COLO829 (cell line): ENCODE results near the gene ZNF772.
"Not testable (repeated sequence)": the region's sequence is repeated elsewhere in the genome, so short reads cannot be mapped to it uniquely, and the experiment has no call there.

Experiments used
- DNase-seq: peaks from one replicate; pipeline ENCODE4 v3.0.0; 2012; ENCODE audit warnings: low spot score

Gene ZNF772

DNA sequence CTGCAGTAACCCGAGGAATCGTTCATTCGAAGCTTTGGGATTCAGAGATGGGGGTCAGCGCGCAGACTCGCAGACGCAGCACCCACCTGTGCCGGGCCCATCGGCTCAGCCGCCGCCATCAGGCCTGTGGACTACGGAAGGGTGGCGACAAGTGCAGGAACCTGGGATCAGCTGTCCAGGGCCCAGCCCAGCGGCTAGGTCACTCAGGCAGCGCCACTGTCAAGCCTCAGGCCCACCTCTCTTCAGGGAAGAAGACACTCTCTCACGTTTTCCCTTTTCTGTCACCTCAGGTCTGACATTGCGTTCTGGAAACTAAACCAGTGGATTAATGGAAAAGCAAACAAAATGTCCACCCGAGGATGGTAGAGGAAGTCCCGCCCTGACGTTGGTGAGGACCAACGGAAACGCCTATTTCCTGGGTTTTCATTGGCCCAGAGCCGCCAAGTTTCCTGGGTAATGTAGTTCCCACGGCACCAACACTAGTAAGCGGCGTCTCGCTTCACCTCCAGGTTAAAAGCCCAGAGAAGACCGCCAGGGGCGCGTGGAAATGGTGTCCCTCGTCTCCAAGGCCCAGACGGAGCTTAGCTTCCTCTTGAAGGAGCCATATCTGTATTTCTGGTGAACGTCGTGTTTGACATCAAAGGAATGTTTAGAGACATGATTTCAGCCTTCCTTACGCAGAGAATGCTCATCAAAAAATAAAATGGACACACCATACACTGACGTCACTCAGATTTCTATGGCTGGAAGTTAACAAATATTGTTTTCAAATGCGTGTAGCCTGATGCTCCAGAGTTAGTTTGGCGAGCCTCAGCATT lies at the start of gene ZNF772:
Gene ZNF772, minus strand, starts transcription at position 376 of the 818 bp plus-strand sequence. Its CDS starts 257 bp downstream, at position 119.
- DNase-seq: peak; percentile 89

DNA sequence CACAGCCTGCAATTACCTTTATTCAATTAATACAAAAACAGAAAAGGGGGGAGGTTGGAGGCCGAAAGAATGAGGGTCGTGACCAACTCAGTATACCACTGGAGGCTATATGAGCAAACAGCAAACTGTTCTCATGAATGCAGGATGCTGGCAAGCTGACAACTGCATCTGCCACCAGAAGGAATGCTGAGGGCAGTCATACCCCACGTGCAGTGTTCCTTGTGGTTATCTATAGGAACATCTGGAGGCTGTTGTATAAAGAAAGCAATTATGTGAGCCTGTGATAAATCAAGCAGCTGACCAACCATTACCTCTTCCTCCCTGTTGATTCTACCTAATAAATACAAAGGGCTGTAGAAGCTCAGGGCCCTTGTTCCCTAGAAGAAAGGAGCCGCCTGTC lies 40.7 kb upstream of the ZNF772 start:
- DNase-seq: not testable (repeated sequence)

DNA sequence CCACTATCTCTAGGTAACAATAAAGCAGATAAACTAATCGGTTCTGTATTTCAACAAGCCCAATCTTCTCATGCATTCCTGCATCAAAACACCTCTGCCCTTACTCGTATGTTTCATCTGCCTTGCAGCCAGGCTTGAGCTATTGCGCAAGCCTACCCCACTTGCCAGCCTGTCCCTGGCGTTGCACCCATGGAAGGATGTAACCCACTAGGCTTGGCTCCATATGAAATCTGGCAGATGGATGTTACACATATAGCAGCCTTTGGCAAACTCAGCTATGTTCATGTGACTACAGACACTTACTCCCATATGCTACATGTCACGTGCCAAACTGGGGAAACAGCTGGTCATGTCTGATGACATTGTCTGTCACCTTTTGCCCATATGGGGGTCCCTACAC lies 37.9 kb upstream of the ZNF772 start:
- no peak for DNase-seq

DNA sequence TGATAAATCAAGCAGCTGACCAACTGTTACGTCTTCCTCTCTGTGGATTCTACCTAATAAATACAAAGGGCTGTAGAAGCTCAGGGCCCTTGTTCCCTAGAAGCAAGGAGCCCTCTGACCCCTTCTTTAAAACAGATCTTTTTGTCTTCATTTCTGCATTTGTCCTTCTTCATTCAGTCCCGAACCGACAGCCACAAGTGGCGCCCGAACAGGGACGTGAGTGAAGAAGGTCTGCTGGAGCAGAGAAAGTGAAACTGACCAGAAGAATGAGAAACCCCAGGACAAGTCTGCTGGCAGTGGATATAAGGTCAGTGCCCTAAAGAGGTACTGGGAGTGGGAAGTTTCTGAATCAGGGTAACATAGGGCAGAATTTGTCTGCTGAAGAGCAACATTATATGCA lies 35.5 kb upstream of the ZNF772 start:
- no peak for DNase-seq

DNA sequence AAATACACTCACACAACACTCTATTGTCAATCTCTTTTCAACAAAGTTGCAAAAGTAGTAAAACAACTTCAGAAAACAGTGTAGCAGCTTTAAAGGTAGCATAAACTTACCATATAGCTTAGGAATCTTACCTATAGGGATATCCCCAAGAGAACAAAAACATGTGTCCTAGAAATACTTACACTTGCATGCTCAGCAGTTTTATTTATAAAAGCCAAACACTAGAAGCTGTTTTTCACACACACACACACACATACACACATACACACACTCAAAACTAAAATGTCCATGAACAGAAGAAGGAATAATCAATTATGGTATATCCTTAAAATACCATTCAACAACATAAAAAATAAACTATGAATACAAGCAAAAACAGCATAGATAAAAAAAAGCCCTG lies 34.1 kb upstream of the ZNF772 start:
- no peak for DNase-seq

DNA sequence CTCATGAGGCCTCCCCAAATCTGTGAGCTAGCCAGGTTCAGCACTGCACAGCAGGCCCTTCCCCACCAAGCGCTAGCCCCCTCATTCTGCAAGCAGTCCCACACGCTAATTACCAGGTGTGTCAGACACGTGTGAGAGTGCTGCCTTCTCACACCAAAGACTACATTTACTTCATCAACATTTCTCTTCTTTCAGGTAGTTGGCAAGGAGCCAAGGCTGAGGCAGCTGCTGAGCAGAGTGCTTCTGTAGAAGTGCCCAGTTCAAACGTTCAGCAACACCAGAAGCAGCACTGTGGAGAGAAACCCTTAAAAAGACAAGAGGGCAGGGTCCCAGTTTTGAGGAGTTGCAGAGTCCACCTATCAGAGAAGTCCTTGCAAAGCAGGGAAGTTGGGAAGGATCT lies 28.8 kb upstream of the ZNF772 start:
- no peak for DNase-seq

DNA sequence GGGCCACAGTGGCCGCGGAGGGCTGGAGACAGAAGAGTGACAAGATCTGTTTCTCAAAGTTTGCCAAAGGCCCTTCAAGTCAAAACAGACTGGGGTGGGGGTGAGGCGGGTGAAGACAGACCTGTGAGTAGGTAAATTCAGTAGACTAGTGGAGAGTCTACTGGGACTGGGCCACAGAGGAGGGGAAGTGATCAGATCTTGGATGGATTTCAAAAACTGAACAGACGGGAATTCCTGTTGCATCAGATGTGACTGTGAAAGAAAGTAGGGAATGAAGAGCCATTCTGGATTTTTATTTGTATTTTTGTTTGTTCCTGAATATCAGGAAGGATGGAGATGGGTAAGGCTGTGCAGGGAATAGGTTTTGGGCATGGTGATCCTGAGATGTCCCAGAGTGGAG lies 23.0 kb upstream of the ZNF772 start:
- not testable (repeated sequence) for DNase-seq

DNA sequence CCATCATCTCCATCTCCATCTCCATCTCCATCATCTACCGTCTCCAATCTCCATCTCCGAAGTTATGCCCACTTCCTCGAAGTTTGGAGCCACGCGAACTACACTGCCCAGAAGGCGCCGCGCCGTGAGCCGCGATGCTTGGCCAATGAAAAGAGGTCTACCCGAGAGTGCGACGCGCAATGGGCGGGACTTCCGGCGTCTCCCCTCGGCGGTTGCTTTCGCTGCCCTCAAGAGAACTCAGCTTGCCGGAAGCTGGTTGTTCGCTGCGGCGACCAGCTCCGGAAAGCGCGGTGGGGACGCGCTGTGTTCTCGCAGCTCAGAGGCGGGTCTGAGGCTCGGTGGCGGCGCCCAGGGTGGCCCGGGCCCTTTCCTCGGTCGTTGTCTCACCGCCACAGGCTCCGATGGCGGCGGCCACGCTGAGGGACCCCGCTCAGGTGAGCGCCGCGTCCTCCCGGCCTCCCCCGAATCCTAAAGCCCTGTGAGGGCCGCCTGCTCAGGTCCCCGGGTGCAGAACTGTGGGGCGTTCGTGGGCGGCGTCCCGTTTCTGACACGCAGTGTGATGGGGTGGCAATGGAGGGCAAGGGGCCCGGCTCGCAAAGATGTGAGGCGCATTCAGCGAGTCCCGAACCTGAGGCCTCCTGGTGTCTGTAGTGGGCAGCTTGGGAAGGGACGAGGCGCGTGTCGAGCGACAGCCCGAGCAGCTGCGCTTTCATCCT lies 22.5 kb upstream of the ZNF772 start, which contains the start of gene ZNF773:
Gene ZNF773, plus strand, starts transcription at position 259 of the 716 bp plus-strand sequence. Its CDS starts 143 bp downstream, at position 402.
- DNase-seq: peak; percentile 67

DNA sequence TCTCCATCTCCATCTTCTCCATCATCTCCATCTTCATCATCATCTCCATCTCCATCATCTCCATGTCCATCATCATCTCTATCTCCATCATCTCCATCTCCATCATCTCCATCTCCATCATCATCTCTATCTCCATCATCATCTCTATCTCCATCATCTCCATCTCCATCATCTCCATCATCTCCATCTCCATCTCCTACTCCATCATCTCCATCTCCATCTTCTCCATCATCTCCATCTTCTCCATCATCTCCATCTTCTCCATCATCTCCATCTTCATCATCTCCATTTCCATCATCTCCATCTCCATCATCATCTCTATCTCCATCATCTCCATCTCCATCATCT lies 21.9 kb upstream of the ZNF772 start:
- DNase-seq: not testable (repeated sequence)

DNA sequence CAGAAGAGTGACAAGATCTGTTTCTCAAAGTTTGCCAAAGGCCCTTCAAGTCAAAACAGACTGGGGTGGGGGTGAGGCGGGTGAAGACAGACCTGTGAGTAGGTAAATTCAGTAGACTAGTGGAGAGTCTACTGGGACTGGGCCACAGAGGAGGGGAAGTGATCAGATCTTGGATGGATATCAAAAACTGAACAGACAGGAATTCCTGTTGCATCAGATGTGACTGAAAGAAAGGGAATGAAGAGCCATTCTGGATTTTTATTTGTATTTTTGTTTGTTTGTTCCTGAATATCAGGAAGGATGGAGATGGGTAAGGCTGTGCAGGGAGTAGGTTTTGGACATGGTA lies 10.9 kb upstream of the ZNF772 start:
- DNase-seq: not testable (repeated sequence)

DNA sequence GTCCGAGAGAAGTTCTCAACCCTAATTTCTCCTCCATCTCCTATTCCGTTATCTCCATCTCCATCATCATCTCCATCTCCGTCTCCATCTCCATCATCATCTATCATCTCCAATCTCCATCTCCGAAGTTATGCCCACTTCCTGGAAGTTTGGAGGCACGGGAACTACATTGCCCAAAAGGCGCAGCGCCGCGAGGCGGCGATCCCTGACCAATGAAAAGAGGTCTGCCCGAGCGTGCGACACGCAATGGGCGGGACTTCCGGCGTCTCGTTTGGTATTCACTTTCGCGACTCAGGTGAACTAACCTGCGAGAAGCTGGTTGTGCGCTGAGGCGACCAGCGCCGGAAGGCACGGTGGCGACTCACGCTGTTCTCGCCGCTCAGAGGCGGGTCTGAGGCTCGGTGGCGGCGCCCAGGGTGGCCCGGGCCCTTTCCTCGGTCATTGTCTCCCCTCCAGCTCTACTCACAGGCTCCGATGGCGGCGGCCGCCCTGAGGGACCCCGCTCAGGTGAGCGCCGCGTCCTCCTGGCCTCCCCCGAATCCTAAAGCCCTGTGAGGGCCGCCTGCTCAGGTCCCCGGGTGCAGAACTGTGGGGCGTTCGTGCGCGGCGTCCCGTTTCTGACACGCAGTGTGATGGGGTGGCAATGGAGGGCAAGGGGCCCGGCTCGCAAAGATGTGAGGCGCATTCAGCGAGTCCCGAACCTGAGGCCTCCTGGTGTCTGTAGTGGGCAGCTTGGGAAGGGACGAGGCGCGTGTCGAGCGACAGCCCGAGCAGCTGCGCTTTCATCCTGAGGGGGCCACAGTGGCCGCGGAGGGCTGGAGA lies 10.3 kb upstream of the ZNF772 start, which contains the start of gene ZNF419:
Gene ZNF419, plus strand, starts transcription at position 274 of the 822 bp plus-strand sequence. Its CDS starts 201 bp downstream, at position 475.
- peak; percentile 71 for DNase-seq

DNA sequence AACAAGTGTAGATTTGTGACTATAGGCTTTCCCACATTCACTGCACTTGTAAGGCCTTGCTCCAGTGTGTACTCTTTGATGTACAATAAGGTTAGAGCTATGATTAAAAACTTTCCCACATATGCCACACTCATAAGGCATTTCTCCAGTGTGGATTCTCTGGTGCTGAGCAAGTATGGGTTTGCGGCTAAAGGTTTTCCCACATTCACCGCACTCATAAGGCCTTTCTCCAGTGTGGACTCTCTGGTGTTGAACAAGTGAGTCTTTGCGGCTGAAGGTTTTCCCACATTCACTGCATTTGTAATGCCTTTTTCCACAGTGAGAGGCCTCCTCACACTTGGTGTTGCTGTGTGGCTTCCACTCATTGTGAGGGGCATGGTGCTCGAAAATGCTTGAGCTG lies 3.7 kb downstream of the ZNF772 start:
- no peak for DNase-seq

DNA sequence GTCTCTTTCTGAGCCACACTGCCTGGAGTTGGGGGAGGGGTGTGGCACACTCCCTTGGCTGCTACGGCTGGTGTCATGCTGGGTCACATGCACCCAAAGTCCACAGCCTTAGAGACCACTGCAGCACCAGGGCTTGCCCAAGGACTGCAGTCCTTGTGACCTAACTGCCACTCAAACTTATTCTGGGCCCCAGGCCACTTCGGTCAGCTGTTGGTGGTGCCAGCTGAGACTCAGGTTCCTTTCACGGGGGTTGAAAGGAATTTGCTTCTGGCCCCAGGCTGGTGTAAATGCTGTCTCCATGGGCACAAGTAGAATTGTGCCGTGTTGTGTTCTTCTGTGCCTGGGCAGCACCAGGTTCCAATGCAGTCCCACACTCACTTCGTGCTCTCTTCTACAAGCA lies 10.9 kb downstream of the ZNF772 start:
- no peak for DNase-seq

DNA sequence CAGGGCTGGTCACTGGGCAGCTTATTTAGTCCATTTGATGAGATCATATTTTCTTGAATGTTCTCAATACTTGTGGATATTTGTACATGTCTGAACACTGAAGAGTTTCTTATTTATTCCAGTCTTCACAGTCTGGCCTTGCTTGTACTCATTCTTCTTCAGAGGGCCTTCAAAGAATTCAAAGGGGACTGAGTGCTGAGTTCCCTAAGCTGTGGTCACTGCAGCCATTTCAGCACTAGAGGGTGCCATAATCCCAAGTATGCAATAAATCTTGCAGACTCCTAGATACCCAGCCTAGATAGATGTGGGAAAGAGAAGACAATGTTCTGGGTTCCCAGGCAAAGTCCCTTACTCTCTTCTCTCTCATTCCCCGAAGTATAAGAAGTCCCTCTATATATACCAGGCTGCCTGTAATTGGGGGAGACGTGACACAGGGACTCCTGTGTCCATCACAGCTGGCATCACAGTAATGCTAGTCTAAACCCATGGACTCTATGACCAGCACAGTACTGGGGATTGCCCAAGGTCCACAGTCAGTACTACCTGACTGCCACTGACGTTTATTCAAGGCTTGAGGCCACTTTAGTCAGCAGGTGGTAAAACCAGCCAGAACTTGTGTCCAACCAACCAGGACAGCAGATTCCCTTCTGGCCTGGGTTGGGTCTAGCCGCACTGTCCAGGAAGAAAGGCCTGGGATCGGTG lies 11.5 kb downstream of the ZNF772 start:
- peak; percentile 23 for DNase-seq

DNA sequence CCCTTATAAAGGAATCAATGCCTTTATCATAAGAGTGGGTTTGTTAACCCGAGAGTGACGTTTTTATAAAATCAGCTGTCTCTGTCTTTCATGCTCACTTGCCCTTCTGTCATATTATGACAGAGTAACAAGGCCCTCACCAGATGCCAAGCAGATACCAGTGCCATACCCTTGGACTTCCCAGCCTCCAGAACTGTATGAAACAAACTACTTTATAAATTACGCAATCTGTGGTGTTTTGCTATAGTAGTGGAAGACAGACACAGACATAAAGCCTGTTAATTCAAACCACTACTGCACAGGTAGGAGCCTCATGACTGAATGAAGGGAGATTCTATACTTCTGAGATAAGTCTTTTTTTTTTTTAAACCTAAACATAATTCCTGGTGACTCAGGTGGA lies 25.1 kb downstream of the ZNF772 start:
- DNase-seq: no peak

DNA sequence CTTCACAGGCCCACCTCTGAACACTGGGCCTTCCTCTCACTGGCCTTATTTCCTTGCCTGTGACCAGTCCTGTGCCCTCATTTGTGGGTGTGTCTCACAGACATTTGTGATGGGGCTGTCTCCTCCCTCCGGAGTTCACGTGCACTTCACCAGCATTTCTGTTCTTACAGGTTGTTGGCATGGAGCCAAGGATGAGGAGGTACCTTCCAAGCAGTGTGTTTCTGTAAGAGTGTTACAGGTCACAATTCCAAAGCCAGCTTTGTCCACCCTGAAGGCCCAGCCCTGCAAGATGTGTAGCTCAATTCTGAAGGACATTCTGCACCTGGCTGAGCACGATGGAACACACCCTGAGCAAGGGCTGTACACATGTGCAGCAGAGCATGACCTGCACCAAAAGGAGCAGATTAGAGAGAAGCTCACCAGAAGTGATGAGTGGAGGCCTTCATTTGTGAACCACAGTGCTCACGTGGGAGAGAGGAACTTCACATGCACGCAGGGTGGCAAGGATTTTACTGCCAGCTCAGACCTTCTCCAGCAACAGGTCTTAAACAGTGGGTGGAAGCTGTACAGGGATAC lies 34.2 kb downstream of the ZNF772 start:
- no peak for DNase-seq

DNA sequence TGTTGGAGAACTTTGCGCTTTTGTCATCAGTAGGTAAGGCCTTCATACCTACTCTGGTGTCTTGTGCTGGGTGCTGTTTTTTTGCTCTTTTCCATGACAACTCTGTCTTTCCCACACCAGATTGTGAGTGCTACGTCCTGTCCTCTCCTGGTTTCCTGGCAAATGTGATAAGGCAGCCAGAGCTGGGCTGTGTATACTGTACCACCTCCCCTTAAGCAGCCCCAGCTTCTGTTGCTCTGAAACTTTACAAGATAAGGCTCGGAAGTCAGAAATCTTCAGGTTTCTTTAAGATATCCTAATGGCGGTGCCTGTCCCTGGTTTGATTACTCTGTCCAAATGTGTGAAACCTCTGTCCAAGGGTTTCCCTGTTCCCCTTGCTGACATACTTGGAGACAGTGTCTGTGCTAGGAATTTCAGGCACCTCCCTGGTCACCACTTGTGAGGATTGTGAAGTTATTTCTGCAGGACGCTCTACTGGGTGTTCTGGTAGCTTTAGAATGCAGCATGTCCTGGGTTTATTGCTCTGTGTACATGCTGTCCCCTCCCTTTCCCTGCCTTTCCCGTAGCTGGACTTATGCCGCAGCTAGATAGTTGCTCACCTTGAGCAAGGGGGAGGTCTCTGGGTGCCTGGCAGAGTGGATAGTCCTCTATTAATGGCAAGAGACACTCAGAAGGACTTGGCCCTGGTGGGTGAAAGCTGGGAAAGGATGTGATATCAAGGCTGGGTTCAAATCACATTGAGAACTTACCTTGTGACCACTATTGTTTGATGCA lies 35.2 kb downstream of the ZNF772 start:
- no peak for DNase-seq

DNA sequence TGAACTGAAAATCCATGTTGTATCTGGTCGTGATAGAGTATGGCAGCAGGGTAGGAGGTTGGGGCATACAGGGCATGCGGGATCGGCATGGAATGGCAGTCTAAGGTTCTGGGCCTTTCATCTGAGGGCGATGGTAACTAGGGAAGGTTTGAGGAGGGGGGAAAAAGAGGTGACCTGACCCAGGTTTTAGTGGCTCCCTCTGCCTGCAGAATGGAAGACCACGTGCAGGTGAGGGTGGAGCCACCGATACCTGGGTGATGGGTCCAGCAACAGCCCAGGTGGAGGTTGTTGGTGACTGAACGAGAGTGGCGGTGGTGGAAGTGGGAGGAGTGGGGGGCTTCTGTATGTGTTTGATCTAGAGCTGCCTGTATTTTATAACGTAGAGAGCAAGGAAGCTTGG lies 38.4 kb downstream of the ZNF772 start:
- no peak for DNase-seq

DNA sequence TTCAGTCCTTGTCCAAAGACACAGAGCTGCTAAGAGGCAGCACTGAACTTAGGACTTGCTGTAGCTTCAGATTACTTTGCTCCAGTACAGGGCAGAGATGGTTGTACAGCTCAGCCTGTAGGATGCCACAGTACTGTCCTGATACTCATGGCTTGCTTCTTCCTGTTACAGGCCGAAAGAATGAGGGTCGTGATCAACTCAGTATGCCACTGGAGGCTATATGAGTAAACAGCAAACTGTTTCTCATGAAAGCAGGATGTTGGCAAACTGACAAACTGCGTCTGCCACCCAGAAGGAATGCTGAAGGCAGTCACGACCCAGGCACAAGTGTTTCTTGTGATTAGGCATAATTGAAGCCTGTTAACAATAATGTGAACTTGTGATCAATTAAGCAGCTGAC lies 39.4 kb downstream of the ZNF772 start:
- no peak for DNase-seq

DNA sequence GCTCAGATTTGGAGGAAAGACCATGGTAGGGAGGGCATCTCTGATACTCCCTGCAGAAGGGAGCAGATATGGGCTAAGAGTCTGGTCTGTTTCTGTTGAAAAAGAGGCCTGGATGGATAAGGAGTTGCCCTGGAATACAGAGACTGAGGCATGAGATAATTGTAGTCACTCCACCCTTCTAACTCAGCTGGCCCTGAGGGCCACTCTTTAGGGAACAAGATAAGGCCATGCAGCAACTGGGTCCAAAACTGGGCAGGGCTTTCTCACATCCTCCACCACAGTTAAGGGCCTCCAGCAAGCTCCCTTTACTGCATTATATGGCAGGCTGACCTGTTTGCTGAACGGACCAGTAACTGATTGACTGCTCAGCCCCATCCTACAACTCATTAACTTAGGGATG lies 40.9 kb downstream of the ZNF772 start:
- no peak for DNase-seq
